IMR-90 (cell line): ENCODE data around the gene PCDHGA3. TPM values are rescaled to one million over a fixed set of nuclear protein-coding genes. Genes with fewer than 3 reads are reported as not detected.

ENCODE experiments used
- ATAC-seq: fragments of 200-7000 bp; cut with Tn5 transposase; 2 replicates; pipeline ENCODE4 v1.9.1; 2020; ENCODE audit warnings: low read depth, mild to moderate bottlenecking, moderate library complexity
- BruUV-seq: library from RNA; stranded (reverse); fragments of 400-500 nt; replicated peaks from 2 replicates; lab custom pipeline; 2021; lab: Mats Ljungman, UMichigan
- CTCF ChIA-PET: fragments of 300-600 bp; formaldehyde crosslinking; extraction: SDS; loops from one replicate; lab custom pipeline; 2021; ENCODE audit warnings: antibody characterized with exemption; lab: Yijun Ruan, JAX
- POLR2A ChIA-PET: fragments of 300-600 bp; sonication (Branson Sonifier 250); formaldehyde crosslinking; loops from one replicate; lab custom pipeline; 2022; ENCODE audit warnings: antibody characterized with exemption; ENCODE audit not compliant: unreplicated experiment; lab: Charles Lee
- DNase-seq: peaks from one replicate; pipeline ENCODE4 v3.0.0; 2013
- H2AFZ ChIP-seq: replicated peaks from 2 replicates; pipeline ENCODE3; 2013; ENCODE audit warnings: low read length, mild to moderate bottlenecking; ENCODE audit not compliant: poor library complexity
- H2AK5ac ChIP-seq: 2 replicates; pipeline ENCODE4 v1.6.1; 2013; ENCODE audit warnings: low read depth, low read length, inconsistent platforms
- H2AK9ac ChIP-seq: replicated peaks from 2 replicates; pipeline ENCODE3; 2013; ENCODE audit warnings: mild to moderate bottlenecking, low read depth, low read length, moderate library complexity; ENCODE audit not compliant: poor library complexity
- H2BK120ac ChIP-seq: 2 replicates; pipeline ENCODE4 v1.6.1; 2013; ENCODE audit warnings: low read depth, low read length, inconsistent platforms
- H2BK15ac ChIP-seq: 3 replicates; pipeline ENCODE4 v1.6.1; 2013; ENCODE audit warnings: low read depth, low read length, inconsistent platforms
- H2BK20ac ChIP-seq: 2 replicates; pipeline ENCODE4 v1.6.1; 2013; ENCODE audit warnings: low read depth, mild to moderate bottlenecking, inconsistent platforms, low read length, moderate library complexity
- H2BK5ac ChIP-seq: 2 replicates; pipeline ENCODE4 v1.6.1; 2013; ENCODE audit warnings: mild to moderate bottlenecking, low read depth, low read length, inconsistent platforms; ENCODE audit not compliant: poor library complexity, severe bottlenecking
- H3K14ac ChIP-seq: replicated peaks from 2 replicates; pipeline ENCODE4 v1.6.1; 2013; ENCODE audit warnings: low read depth, low read length, inconsistent platforms
- H3K18ac ChIP-seq: 2 replicates; pipeline ENCODE4 v1.6.1; 2013; ENCODE audit warnings: low read depth, low read length, control low read depth
- H3K23ac ChIP-seq: 2 replicates; pipeline ENCODE4 v1.6.1; 2013; ENCODE audit warnings: low read depth, low read length, inconsistent platforms
- H3K27ac ChIP-seq: 2 replicates; pipeline ENCODE4 v1.5.1; 2013; ENCODE audit warnings: mild to moderate bottlenecking, control low read depth, low read length; ENCODE audit not compliant: insufficient read depth
- H3K27me3 ChIP-seq: 2 replicates; pipeline ENCODE4 v1.6.1; 2013; ENCODE audit warnings: low read length; ENCODE audit not compliant: control insufficient read depth, insufficient read depth
- H3K36me3 ChIP-seq: 2 replicates; pipeline ENCODE4 v1.6.1; 2013; ENCODE audit warnings: low read length, mixed read lengths; ENCODE audit not compliant: control insufficient read depth, insufficient read depth
- H3K4ac ChIP-seq: 2 replicates; pipeline ENCODE4 v1.6.1; 2013; ENCODE audit warnings: low read depth, low read length, inconsistent platforms
- H3K4me1 ChIP-seq: 2 replicates; pipeline ENCODE4 v1.6.1; 2013; ENCODE audit warnings: low read length, mixed read lengths; ENCODE audit not compliant: control insufficient read depth, insufficient read depth
- H3K4me2 ChIP-seq: 2 replicates; pipeline ENCODE4 v1.6.1; 2013; ENCODE audit warnings: low read depth, mild to moderate bottlenecking, control low read depth, low read length, moderate library complexity
- H3K4me3 ChIP-seq: 2 replicates; pipeline ENCODE4 v1.5.1; 2013; ENCODE audit warnings: low read depth, mild to moderate bottlenecking, control low read depth, low read length, moderate library complexity; ENCODE audit not compliant: insufficient read depth
- H3K56ac ChIP-seq: 2 replicates; pipeline ENCODE4 v1.6.1; 2013; ENCODE audit warnings: low read length, inconsistent platforms; ENCODE audit not compliant: insufficient read depth; ENCODE audit errors: extremely low read depth
- H3K79me1 ChIP-seq, 2 experiments: 2 replicates each; pipeline ENCODE4 v1.6.1; 2013; ENCODE audit warnings: low read length in 2 of 2, inconsistent platforms in 1 of 2, low read depth in 1 of 2
- H3K9ac ChIP-seq: 2 replicates; pipeline ENCODE4 v1.6.1; 2013; ENCODE audit warnings: low read depth, low read length, control low read depth
- H3K9me1 ChIP-seq: 2 replicates; pipeline ENCODE4 v1.6.1; 2013; ENCODE audit warnings: low read length, inconsistent platforms; ENCODE audit not compliant: insufficient read depth
- H3K9me3 ChIP-seq: 2 replicates; pipeline ENCODE4 v1.6.1; 2013; ENCODE audit warnings: low read length; ENCODE audit not compliant: control insufficient read depth, insufficient read depth
- H4K20me1 ChIP-seq: 2 replicates; pipeline ENCODE4 v1.6.1; 2013; ENCODE audit warnings: low read length, inconsistent platforms; ENCODE audit not compliant: insufficient read depth
- H4K5ac ChIP-seq: 2 replicates; pipeline ENCODE4 v1.6.1; 2013; ENCODE audit warnings: mild to moderate bottlenecking, low read depth, low read length, control low read depth
- H4K8ac ChIP-seq, 2 experiments: 2 replicates each; pipeline ENCODE4 v1.6.1; 2013; ENCODE audit warnings: low read depth in 2 of 2, low read length in 2 of 2, control low read depth in 1 of 2, inconsistent platforms in 1 of 2
- H4K91ac ChIP-seq: 2 replicates; pipeline ENCODE4 v1.6.1; 2013; ENCODE audit warnings: low read depth, low read length, inconsistent platforms; ENCODE audit not compliant: insufficient read depth
- MXI1 ChIP-seq: IDR thresholded peaks from 2 replicates; pipeline ENCODE4 v1.6.1; 2012; ENCODE audit warnings: low read depth, mild to moderate bottlenecking, low read length, moderate library complexity, borderline replicate concordance
- WGBS, 2 experiments: methylation state at CpG; one replicate each; pipeline versions ENCODE4 v1.1.5 to v1.1.7; 2013; ENCODE audit warnings: missing lambda C conversion rate in 2 of 2; ENCODE audit not compliant: insufficient read length in 1 of 2; ENCODE audit errors: extremely low coverage in 2 of 2; 5-methylcytosine and 5-hydroxymethylcytosine counted together
- dilution Hi-C: fragments of 300-500 bp; cut with HindIII; formaldehyde crosslinking; loops from one replicate; pipeline ENCODE4 v1.14.3; 2018; ENCODE audit warnings: low sequenced_read_pairs; ENCODE audit not compliant: unreplicated experiment
- in situ Hi-C: fragments of 300-500 bp; cut with MboI; formaldehyde crosslinking; loops from 3 replicates; pipeline ENCODE4 v1.14.3; 2019; ENCODE audit warnings: low sequenced_read_pairs, inconsistent platforms, mixed read lengths
- intact Hi-C: fragments of 100-400 bp; cut with micrococcal nuclease; formaldehyde crosslinking; loops from 2 replicates; pipeline ENCODE4 v1.10.0; 2022
- polyA plus RNA-seq, 3 experiments: library from polyadenylated mRNA; depleted of rRNA; stranded (reverse); fragments of >200 nt; gene quantifications; 2 replicates each; pipeline ENCODE4 v1.2.3, GENCODE V29; 2012; ENCODE audit warnings: low replicate concordance in 1 of 3
- total RNA-seq: library from RNA; depleted of rRNA; stranded (reverse); fragments of >200 nt; gene quantifications from 2 replicates; pipeline ENCODE4 v1.2.3, GENCODE V29; 2012

Gene PCDHGA3
- total and polyA plus RNA-seq, 2 of the 4 experiments (the other 2 are of a cell fraction) = 1.4 to 1.6 TPM

GRCh38 chr5:141356950-141357349 is 13.3 kb downstream of the PCDHGA3 start:
- Histone ChIP-seq H2BK5ac (no peak overlapping the region), H3K9ac (no peak overlapping the region), H4K91ac (no peak overlapping the region), H4K8ac (no peak overlapping the region), H3K79me1 (no peaks in the 10 kb centered on the region), H2AFZ (peak overlapping the region; percentile 28), H3K27me3 (no peaks in the 10 kb centered on the region), H2AK9ac (no peak overlapping the region), H3K14ac (no peak overlapping the region; the same call in 1 of the 2 replicates), H3K56ac (no peak overlapping the region), H4K20me1 (no peaks in the 10 kb centered on the region), H2BK120ac (no peak overlapping the region), H3K27ac (no peak overlapping the region), H2AK5ac (no peak overlapping the region), H3K36me3 (peaks cover 5% of the 10 kb centered on the region; the same call in 1 of the 2 replicates), H3K4ac (no peak overlapping the region), H3K9me3 (peaks cover 59% of the 10 kb centered on the region), H3K4me3 (no peak overlapping the region), H2BK15ac (no peak overlapping the region), H3K23ac (no peak overlapping the region), H2BK20ac (no peak overlapping the region), H3K4me2 (no peak overlapping the region), H3K4me1 (no peaks in the 10 kb centered on the region), H3K18ac (no peak overlapping the region), H3K9me1 (no peaks in the 10 kb centered on the region), H4K5ac (no peak overlapping the region)
- in situ Hi-C loops (no loop called here), dilution Hi-C loops (no loop called here), intact Hi-C loops (no loop called here)
- DNase-seq (no peak), ATAC-seq (no peak)
- POLR2A ChIA-PET = no interaction called here
- CTCF ChIA-PET = no interaction called here
- WGBS, 2 experiments = 64% methylated on average over 13 of the region's 19 CpGs; no CpG with 5 or more reads in 1 of the 2 experiments
- BruUV-seq = no TSS peak
- TF ChIP-seq MXI1 = no peak
